IPS-18c (cell line): ENCODE results near the gene AFAP1L1.

Source experiments
- H3K4me3 ChIP-seq: 2 replicates; pipeline ENCODE4 v1.7.0; 2013; ENCODE audit warnings: low read depth, mild to moderate bottlenecking, low read length, moderate library complexity; ENCODE audit not compliant: insufficient read depth
- H3K9me3 ChIP-seq: one replicate; pipeline ENCODE4 v1.6.1; 2013; ENCODE audit warnings: mild to moderate bottlenecking, low read length, moderate library complexity; ENCODE audit not compliant: control insufficient read depth, insufficient read depth

The AFAP1L1 gene

GRCh38 chr5:149367972-149368645 lies 96.5 kb downstream of the AFAP1L1 start:
- Histone ChIP-seq H3K4me3 (no peak overlapping the region), H3K9me3 (no peaks in the 10 kb centered on the region)

- Histone ChIP-seq H3K9me3 (no peaks in the 10 kb centered on the region), H3K4me3 (no peak overlapping the region)
Measured at GRCh38 chr5:149370878-149371277, 99.2 kb downstream of the AFAP1L1 start.

- no peak overlapping the region for H3K4me3 ChIP-seq
Measured at GRCh38 chr5:149371296-149371962, 99.8 kb downstream of the AFAP1L1 start.

GRCh38 chr5:149372076-149372795 lies 100.6 kb downstream of the AFAP1L1 start:
- H3K4me3 ChIP-seq, result no peak overlapping the region
- H3K9me3 ChIP-seq, result no peaks in the 10 kb centered on the region

More at GRCh38 chr5:149371296-149371962, 99.8 kb downstream of the AFAP1L1 start:
- H3K9me3 ChIP-seq, result no peaks in the 10 kb centered on the region

GRCh38 chr5:149372932-149373331 lies 101.3 kb downstream of the AFAP1L1 start:
- Histone ChIP-seq H3K9me3 (no peaks in the 10 kb centered on the region), H3K4me3 (no peak overlapping the region)

DNA sequence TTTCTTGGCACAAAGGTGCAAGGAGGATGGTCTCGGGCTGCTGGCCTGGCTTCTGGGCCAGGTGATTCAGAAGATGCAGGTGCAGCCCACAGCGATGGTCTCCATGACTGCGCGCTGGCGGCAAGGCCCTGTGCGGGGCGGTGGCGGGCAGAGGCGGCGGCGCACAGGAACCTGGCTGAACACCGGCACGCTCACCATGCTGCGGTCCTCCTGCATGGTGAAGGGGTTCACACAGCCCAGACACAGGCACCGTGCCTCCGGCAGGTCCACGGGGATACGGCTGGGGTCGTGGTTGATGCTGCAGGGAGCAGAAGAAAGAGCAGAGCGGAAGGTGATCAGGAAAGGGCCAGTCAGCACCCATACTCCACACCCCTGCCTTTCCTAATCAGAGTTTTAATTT lies 102.6 kb downstream of the AFAP1L1 start:
- Histone ChIP-seq H3K9me3 (no peaks in the 10 kb centered on the region), H3K4me3 (no peak overlapping the region)

DNA sequence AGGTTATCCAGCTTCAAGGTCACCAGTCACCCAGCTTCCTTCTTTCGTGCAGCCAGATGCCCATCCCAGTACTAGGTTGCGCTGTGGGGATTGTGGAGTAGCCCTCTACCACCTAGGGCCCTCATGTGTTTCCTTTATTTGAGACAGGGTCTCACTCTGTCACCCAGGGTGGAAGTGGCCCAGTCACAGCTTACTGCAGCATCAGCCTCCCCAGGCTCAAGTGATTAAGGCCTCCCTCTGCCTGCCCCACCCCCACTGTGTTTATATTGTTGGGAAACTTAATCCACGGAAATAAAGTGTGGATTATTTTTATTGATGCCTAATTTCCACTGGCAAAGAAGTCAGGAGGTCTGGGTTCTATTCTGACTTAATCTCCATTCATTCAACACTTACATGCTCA lies 103.1 kb downstream of the AFAP1L1 start:
- H3K9me3 ChIP-seq, result no peaks in the 10 kb centered on the region
- H3K4me3 ChIP-seq, result no peak overlapping the region

- Histone ChIP-seq H3K4me3 (no peak overlapping the region), H3K9me3 (no peaks in the 10 kb centered on the region)
Measured at GRCh38 chr5:149375434-149375833, 103.8 kb downstream of the AFAP1L1 start.

GRCh38 chr5:149376104-149376503 lies 104.4 kb downstream of the AFAP1L1 start:
- Histone ChIP-seq H3K4me3 (no peak overlapping the region; the same call in 1 of the 2 replicates), H3K9me3 (no peaks in the 10 kb centered on the region)

DNA sequence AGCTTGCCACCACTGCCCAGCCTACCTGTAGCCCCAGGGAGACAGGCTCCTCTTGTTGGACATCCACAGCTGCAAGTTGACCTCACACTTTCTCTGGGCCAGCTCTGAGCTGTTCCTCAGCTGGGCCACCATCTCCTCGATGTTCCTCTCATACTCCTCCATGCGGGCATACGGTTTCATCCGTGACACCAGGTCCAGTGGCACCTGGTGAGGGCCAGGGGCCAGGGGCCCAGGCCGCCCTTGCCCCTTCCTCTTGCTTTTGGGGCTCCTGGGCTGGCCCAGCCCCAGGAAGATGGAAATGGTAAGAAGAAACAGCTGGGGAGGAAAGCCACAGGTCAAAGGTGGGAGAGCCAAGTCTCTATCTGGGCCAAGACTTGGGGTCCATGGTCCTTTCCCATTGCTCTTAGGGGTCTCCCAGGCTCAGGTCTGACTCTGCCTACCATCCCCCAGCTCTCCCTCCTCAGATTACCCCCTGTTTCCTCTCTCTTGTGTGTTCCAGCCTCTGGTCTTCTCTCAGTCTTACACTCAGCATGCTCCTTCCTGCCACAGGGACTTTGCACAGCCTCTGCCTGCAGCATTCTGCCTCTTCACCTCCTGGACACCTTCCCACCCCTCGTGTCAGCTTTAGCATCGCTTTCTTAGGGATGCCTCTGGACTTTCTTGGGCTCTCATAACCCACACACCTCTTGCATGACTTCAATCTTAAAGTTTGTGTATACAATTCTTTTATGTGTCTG lies 105.2 kb downstream of the AFAP1L1 start:
- no peak overlapping the region for H3K4me3 ChIP-seq
- H3K9me3 ChIP-seq, result no peaks in the 10 kb centered on the region

DNA sequence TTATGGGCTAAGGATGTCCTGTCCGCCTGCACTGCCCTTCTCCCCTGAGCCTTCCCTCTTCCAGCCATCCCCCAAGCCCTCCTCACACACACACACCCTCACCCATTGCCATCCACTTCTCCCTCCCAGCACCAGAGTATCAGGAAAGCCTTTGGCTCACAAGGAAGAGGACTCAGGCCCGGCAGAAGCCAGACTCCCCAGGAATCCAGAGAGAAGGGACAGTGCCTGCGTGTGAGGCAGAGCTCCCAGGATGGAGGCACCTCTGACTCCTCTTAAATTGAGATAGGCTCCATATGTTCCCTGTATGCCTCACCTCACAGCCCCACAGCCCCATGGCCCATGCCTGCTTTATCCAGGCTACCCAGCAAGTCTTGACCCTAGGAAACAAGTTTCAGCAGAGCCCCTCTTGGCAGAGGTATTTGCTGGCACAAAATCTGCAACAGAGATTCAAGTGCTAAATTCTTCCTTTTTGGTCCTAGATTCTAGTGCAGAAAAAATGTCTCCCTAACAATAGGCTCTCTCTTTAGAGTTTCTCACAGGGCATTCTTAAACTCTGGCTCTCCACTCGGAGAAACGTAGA lies 106.7 kb downstream of the AFAP1L1 start:
- H3K9me3 ChIP-seq, result no peaks in the 10 kb centered on the region
- no peak overlapping the region for H3K4me3 ChIP-seq

GRCh38 chr5:149379177-149379761 lies 107.6 kb downstream of the AFAP1L1 start, which contains the start of gene IL17B:
TSS of gene IL17B (minus strand) at chr5:149379292. CDS start at chr5:149379225, 67 bp downstream.
- Histone ChIP-seq H3K4me3 (no peak within 1 kb of the TSS), H3K9me3 (no peaks in the 10 kb centered on the region)

- H3K9me3 ChIP-seq, result no peaks in the 10 kb centered on the region
- H3K4me3 ChIP-seq, result no peak overlapping the region
Measured at GRCh38 chr5:149379818-149380374, 108.2 kb downstream of the AFAP1L1 start.

DNA sequence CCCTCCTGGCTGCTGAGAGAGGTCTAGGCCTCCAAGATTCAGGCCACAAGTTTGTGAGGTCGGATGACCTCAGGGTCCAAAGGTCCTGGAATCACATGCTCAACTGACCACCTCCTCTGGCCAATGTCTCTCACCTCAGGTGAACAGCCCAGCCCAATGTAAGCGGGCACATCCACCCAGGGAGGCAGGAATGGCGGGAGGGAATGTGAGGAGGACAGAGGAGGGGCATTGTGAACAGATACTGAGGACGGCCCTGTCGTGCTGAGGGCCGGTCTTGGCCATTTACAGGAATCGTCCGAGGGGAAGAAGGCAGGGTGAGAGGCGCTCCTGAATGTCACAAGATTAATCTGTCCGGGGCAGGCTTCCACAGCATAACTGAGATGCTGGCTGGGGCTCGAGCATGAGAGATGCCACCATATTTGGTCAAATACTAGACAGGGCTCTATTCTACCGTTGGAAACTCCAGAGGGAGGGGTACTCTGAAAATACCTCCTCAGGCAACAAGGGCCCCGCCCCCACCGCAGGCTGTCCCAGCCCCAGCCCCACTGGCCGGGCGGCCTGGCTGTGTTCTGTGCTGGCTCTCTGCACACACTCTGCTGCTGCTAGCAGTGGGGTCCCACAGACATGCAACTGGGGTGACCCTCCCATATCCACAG lies 108.9 kb downstream of the AFAP1L1 start:
- Histone ChIP-seq H3K9me3 (no peaks in the 10 kb centered on the region), H3K4me3 (no peak overlapping the region)

GRCh38 chr5:149381261-149381985 lies 109.8 kb downstream of the AFAP1L1 start:
- H3K9me3 ChIP-seq, result no peaks in the 10 kb centered on the region
- H3K4me3 ChIP-seq, result no peak overlapping the region

GRCh38 chr5:149381986-149382338 lies 110.3 kb downstream of the AFAP1L1 start:
- H3K9me3 ChIP-seq, result no peaks in the 10 kb centered on the region

More at GRCh38 chr5:149381986-149382338, 110.3 kb downstream of the AFAP1L1 start:
- no peak overlapping the region for H3K4me3 ChIP-seq
